Activated T-cell treated with anti-CD3 and anti-CD28 coated beads, Interleukin-2, amount 50 U/mL, for 1 hour (primary cell): ENCODE data around the gene DDIT3.
"Not testable (repeated sequence)": the region's sequence is repeated elsewhere in the genome, so short reads cannot be mapped to it uniquely, and the experiment has no call there.

Experiments used
- DNase-seq: peaks from one replicate; pipeline ENCODE4 v3.0.0-alpha.2; 2020

The DDIT3 gene

DNA sequence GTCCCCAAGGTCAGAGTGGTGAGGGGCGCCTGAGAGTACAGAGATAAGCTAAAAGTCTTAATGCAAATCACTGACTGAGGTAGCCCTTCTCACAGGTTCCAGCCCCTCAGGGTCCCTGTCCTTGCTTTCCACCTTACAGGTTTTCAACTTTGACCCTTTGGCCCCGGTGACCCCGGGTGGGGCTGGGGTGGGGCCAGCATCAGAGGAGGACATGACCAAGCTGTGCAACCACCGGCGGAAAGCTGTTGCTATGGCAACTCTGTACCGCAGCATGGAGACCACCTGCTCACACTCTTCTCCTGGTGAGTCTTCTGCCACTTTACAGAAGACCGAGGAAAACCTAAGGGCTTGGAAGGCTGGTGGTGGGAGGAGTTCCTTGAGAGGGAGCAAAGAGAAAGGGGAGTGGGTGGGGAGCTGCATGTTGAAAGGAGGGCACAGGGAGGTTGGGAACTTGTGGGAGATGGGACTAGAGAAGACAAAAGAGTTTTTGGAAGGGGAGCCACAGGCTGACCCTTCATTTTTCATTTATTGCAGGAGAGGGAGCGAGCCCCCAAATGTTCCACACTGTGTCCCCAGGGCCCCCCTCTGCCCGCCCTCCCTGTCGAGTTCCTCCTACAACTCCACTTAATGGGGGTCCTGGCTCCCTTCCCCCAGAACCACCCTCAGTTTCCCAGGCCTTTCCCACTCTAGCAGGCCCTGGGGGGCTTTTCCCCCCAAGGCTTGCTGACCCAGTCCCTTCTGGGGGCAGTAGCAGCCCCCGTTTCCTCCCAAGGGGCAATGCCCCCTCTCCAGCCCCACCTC is 4.7 kb upstream of the DDIT3 start:
- DNase-seq = no peak

DNA sequence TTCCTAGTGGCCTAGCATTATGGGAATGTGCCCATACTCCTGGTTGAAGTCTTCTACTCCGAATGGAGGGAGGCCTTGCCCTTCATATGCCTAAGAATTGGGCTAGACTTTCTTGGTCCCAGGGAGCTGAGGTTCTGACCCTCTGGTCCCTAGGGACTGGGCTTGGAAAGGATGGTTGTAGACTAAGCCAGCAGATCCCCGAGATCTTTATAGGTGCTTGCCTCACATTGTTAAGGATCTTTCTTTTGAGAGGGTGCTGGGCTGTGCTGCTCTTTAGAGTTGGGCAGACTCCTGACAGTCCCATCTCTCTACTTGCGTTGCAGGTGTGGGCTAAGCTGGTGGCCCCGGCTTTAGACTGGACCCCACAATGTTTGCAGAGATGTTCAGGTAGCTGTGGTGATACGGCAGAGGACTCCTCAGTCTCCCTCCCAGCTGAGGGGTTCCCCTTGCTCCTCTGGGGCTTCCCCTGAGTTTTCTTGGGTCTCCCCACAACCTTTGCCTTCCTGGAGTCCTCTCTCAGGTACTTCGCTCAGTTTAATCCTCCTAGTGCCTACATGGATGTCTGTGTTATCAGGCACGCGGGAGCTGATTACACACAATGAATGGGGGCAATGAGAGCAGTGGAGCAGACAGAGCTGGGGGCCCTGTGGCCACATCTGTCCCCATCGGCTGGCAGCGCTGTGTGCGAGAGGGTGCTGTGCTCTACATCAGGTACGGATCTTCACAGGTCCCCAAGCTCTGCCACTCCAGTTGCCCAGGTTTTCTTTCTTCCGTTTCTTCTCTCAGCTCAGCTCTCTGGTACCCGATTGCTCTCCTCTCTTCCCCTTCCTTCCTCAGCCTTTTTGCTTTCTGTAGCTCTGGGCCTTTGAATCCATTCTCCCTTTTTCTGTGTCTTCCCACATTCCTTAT is 3.6 kb upstream of the DDIT3 start:
- no peak for DNase-seq

DNA sequence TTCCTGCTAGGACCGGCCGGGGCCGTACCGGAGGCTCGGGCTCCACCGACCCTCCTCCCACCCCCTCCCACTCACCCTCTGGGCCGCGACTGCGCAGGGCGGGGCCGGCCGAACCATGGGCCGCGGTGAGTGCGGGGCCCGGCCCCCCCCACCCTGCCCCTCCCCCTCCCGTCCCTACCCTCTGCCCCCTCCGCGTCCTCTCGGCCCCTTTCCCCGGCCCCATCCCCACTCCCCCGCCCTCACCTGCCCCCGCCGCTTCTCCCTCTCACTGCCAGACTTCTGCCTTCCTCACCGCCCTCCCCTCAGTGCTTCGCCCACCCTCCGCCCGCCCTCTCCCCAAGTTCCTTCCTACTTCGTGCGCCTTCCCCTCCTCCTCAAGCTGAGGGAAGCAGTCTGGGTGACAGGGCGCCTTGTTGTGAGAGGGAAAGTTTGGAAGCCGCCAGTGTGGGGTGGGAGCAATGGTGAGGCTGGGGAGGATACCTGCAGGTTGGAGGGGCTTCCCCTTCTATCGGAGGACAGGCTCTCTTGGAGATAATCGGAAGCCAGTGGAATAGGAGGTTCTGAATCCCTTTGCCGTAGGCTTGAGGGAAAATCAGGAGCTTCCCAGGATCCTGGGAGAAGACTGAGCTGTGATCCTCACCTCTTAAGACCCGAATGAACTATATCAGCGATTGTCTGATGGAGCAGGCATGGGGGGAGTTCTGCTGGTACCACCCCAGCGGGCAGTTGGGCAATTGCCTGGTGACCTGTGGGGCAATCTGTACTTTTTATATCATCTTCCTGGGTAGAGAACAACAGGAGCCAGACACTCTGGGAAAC is 2.8 kb upstream of the DDIT3 start:
- DNase-seq = no peak

DNA sequence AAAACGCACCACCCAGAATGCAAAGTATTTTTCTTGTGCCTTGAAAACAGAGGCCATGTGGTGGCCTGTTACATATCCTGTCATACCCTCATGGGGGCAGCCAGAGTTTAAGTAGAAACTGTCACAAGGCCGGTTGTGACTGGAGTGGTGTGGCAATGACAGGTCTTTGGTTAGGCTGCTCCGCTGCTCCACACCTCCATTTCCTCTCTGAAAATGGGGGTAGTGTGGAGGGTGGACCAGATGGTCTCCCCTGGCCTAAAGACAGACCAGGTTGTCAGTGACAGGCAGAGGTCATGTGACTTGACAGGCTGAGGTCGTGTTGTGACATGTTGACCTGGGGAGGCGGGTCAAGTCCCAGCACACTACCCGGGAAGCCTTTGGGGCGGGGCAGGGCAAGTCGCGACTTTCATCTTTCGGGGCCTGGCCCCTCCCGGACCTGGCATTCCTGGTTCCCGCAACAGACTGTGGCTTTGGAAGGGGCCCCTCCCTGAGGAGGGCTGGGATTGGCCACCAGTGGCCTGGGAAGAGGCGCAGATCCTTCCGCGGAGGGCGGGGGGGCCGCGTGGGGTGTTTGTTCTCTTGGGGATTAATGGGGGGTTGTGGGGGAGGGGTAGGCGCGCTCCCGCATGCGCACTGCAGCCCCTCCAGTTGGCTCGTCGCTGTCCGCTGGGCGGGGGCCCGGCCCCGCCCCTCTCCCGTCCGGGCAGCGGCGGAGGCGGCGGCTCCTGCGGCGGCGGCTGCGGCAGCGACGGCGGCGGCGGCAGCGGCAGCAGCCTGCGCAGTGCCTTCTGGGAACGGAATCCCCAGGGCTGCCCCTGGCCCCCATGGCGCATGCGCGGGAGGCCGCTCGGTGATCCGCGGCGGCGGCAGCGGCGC is 1.9 kb upstream of the DDIT3 start, which contains the start of gene MBD6:
TSS of gene MBD6 (plus strand) at position 814 of the 876 bp plus-strand sequence. CDS start 1,480 bp downstream, outside the sequence.
- peak; percentile 92 for DNase-seq

DNA sequence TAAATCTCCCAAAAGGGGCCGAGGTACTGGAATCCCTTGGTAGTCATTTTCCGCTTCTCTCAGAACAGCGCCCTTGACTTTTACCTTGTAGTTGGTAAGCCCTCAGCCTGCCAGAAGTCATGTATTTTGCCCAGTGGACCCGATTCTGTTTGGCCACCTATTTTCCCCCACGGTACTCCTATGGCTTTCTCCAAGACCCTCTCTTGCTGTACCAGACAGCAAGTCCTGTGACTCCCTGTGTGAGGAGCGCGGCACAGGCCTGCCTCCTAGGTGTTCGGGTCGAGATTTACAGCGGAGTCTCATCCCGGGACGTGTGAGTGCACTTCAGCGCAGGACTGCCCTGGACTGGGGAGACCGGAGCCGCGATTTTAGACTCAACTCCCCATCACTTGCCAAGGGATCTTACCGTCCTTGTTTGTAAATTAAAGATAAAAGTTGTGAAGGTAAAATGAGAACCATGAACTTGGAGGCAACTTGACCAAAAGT is 1.3 kb upstream of the DDIT3 start:
- peak; percentile 45 for DNase-seq

DNA sequence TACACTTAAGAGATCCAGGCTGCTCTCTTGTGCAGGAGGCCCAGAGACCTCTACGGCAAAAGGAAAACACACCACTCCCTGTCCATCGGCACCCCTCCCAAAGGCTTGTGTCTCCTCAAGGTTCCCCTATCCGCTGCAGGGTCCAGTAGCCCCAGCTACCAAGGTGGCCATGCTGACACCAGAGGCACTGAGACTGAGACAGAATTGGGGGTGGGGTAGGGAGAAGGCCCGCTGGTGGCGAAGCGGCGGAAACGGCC is 590 bp downstream of the DDIT3 start:
- peak; percentile 47 for DNase-seq

DNA sequence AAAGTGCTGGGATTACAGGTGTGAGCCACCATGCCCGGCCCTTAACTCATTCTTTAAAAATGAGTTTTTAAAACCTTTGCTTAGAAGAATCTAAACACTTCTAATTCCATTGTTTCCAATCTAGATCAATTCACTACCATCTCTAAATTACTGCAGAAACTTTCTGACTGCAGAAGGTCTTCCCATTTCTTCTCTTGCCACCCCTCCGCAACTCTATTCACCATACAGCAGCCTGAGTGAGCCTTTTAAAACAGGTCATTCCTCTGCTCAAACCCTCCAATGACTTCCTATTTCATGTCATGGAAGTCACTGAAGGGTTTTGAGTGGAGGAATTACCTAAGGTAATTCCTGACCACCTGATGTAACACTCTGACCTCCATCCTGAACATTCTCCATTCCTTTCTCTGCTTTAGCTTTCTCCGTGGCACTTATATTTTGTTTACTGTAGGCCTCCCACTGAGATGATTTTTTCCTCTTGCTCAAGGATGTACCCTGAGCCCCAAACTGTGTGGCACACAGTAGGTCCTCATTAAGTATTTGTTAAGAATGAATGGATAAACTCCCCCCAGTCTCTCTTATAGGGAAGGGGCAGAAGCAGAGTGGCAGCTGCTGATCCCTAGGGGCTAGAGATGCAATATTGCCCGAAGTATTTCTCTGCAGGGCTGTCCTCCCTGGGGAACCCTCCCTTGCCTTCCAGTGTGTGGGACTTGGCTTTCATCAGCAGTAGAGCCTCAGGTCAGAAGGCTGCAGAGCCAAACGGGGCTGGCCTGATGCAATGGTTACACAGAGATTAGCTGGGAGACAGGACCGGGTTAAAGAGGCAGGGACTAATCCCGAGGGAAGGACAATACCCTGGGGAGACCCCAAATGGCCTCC is 1.2 kb downstream of the DDIT3 start:
- no peak for DNase-seq

DNA sequence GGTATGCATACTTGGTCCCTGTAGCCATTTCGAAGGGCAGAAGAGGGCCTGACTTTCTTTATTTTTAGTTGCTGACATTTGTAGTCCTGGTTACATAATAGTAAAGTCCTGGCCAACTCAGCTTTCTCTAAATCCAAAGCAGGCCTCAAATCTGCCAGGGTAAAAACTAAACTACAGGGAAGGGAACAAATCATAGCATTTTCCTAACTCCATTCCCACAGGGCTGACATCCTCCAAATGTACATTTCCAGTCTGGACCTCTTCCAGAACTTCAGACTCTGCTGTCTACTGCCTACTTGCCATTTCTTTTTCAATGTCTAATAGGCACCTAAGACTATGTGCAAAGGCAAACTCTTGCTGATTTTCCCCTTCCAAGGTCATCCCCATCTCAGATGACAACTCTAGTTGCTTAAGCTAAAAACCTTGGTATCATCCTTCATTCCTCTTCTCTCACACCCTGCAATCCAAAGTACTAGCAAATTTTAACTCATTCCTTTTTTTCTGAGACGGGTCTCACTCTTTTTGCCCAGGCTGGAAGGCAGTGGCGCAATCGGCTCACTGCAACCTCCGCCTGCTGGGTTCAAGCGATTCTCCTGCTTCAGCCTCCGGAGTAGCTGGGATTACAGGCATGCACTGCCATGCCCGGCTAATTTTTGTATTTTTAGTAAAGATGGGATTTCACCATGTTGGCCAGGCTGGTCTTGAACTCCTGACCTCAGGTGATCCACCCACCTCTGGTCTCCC is 2.0 kb downstream of the DDIT3 start:
- DNase-seq = no peak

DNA sequence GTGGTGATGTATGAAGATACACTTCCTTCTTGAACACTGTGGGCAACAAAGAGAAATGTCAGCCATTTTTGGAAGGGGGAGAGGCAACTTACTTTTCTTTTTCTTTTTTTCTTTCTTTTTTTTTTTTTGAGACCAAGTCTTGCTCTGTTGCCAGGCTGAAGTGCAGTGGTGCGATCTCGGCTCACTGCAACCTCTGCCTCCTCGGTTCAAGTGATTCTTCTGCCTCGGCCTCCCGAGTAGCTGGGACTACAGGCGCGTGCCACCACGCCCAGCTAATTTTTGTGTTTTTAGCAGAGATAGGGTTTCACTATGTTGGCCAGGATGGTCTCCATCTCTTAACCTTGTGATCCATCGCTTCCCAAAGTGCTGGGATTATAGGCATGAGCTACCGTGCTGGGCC is 2.6 kb downstream of the DDIT3 start:
- not testable (repeated sequence) for DNase-seq

DNA sequence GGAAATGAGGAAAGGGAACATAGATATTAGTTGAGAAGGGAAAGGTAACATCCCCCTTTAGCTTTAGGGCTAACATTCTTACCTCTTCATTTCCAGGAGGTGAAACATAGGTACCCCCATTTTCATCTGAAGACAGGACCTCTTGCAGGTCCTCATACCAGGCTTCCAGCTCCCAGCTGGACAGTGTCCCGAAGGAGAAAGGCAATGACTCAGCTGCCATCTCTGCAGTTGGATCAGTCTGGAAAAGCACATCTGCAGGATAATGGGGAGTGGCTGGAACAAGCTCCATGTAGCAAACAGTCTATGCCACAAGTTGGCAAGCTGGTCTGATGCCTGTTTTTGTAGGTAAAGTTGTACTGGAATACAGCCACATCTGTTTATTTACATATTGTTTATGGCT is 3.1 kb downstream of the DDIT3 start:
- no peak for DNase-seq

DNA sequence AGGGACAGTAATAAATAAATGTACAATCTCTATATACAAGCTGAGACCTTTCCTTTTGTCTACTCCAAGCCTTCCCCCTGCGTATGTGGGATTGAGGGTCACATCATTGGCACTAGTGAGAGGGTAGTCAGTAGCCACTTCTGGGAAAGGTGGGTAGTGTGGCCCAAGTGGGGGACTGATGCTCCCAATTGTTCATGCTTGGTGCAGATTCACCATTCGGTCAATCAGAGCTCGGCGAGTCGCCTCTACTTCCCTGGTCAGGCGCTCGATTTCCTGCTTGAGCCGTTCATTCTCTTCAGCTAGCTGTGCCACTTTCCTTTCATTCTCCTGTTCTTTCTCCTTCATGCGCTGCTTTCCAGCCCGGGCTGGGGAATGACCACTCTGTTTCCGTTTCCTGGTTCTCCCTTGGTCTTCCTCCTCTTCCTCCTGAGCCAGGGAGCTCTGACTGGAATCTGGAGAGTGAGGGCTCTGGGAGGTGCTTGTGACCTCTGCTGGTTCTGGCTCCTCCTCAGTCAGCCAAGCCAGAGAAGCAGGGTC is 3.6 kb downstream of the DDIT3 start:
- DNase-seq = no peak

DNA sequence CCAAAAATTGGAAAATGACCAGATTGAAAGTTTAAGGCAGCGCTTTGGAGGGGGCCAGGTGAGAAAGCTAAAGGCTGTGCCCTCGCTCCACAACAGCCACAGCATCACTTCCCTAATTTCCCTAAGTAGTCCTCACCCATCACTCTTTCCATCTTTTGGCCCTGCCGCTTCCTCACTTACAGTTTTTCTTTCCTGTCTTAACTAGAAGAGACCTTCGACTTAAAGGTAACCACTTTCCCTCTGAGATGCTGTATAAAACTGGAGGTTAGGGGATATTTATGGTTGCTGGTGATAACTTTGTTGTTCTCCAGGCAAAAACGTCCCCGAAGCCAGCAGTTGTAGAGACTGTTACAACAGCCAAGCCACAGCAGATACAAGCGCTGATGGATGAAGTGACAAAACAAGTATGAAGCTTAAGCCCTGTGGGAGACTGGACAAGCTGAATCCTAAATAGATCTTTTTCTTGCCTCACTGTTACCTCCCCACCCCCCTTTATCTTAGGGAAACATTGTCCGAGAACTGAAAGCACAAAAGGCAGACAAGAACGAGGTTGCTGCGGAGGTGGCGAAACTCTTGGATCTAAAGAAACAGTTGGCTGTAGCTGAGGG is 4.3 kb downstream of the DDIT3 start:
- DNase-seq = no peak

DNA sequence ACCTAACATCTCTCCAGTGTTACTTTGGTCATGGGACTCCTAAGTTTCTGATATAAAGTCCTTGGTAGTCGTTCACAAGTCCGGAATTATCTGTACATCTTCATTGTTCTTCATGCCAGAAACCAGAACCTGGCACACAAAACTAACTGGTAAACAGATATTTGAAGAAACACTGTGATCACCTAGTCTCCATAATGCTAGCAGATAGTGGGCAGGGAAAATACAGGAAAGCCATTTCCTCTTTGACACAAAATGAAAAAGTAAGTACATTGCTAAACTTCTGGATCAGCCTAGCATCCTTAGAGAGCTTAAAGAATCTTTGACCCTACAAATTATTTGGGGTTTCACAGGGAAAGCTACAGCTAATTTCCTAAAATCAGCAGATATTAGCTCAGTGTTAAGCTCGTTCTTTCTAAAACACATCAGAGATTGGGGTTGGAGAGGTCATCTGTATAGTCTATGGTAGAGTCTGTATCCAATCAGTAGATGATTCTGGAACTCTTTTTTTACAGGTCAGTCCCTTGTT is 4.8 kb downstream of the DDIT3 start:
- DNase-seq = no peak

DNA sequence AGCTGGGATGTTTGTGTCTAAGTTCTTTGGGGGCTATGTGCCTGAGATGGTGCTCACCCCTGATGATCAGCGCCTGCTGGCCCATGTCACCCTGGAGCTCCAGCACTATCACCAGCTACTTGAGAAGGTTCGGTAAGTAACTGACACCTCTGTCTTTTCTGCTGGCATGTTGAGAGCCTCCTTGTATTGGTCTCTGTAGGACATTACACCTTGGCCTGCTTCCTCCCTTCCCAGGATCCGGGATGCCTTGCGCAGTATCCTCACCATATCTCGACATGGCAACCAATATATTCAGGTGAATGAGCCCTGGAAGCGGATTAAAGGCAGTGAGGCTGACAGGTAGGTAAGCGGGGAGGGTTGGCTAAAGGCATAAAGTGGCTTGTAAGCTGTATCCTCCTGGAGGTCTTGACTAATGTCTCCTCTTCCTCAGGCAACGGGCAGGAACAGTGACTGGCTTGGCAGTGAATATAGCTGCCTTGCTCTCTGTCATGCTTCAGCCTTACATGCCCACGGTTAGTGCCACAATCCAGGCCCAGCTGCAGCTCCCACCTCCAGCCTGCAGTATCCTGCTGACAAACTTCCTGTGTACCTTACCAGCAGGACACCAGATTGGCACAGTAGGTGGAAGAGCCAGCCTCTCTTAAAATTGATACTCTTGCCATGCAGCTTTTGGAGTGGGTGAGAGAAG is 5.5 kb downstream of the DDIT3 start:
- no peak for DNase-seq

DNA sequence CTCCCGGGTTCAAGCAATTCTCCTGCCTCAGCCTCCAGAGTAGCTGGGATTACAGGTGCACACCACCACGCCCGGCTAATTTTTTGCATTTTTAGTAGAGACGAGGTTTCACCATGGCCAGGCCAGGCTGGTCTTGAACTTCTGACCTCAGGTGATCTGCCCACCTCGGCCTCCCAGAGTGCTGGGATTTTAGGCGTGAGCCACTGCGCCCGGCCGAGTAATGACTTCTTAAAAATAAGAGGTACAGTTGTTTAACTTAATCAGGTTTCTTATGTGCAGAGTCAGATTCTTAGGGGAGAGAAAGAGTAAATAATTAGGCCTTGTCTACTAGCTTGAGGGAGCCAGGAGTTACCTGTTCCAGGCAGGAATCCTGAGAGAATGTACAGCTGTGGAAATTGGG is 6.1 kb downstream of the DDIT3 start:
- DNase-seq = not testable (repeated sequence)

DNA sequence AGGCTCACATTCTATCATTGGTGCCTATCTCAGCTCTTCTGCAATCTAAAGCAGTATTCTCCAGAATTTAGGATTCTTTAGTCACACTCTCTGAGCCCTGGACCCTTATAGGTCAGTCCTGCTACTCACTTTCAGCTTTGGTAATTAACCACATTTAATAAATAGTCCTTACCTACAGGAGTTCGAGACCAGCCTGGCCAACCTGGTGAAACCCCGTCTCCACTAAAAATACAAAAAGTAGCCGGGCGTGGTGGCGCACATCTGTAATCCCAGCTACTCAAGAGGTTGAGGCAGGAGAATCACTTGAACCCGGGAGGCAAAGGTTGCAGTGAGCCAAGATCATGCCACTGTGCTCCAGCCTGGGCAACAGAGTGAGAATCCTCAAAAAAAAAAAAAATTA is 6.6 kb downstream of the DDIT3 start:
- DNase-seq = not testable (repeated sequence)

DNA sequence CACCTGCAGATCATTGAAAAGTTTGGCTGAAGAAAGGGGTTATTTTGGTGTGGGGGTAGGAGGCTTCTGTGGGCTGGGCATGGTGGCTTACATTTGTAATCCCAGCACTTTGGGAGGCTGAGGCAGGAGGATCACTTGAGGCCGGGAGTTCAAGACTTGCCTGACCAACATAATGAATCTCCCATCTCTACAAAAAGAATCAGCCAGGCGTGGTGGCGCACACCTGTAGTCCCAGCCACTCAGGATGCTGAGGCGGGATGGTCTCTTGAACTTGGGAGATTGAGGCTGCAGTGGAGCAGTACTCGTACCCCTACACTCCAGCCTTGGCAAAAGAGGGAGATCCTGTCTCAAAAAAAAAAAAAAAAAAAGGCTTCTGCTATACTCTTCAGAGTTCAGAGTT is 7.0 kb downstream of the DDIT3 start:
- DNase-seq = no peak

DNA sequence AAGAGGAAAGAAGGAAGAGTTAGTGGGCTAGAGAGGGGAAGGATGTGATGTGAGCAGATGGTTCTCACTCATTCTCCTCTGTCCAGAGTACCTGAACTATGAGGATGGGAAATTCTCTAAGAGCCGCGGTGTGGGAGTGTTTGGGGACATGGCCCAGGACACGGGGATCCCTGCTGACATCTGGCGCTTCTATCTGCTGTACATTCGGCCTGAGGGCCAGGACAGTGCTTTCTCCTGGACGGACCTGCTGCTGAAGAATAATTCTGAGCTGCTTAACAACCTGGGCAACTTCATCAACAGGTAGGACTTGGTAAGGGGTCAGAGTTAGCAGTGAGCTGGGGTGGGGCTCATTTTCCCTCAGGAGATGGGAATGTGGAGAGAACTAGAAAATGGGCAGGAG is 7.6 kb downstream of the DDIT3 start:
- DNase-seq = no peak
